Activated CD4-positive, alpha-beta T cell treated with anti-CD3 and anti-CD28 coated beads, Interleukin-2, amount 50 U/mL, for 48 hours (primary cell): ENCODE data around the gene MTMR4.
"Not testable (repeated sequence)": the region's sequence is repeated elsewhere in the genome, so short reads cannot be mapped to it uniquely, and the experiment has no call there.

Experiments used
- DNase-seq, 2 experiments: peaks; one replicate each; pipeline ENCODE4 v3.0.0-alpha.2; 2020

The MTMR4 gene

GRCh38 chr17:58491510-58492045 is 22.9 kb downstream of the MTMR4 start:
- no peak for DNase-seq

- no peak for DNase-seq
Measured at GRCh38 chr17:58488428-58488890, 26.0 kb downstream of the MTMR4 start.

- peak; percentile 72 to 80 for DNase-seq
Measured at GRCh38 chr17:58487589-58488427, 26.6 kb downstream of the MTMR4 start, which contains the start of gene HSF5. TSS of gene HSF5 (minus strand) at chr17:58488408. CDS start at chr17:58488274, 134 bp downstream.

GRCh38 chr17:58484600-58484999 is 29.8 kb downstream of the MTMR4 start:
- no peak for DNase-seq

GRCh38 chr17:58481798-58482197 is 32.6 kb downstream of the MTMR4 start:
- not testable (repeated sequence) for DNase-seq

GRCh38 chr17:58480090-58480489 is 34.3 kb downstream of the MTMR4 start:
- no peak for DNase-seq

- no peak for DNase-seq
Measured at GRCh38 chr17:58476812-58477211, 37.6 kb downstream of the MTMR4 start.

- no peak for DNase-seq
Measured at GRCh38 chr17:58475985-58476384, 38.5 kb downstream of the MTMR4 start.

- no peak for DNase-seq
Measured at GRCh38 chr17:58470356-58470755, 44.1 kb downstream of the MTMR4 start.

- no peak for DNase-seq
Measured at GRCh38 chr17:58468944-58469343, 45.5 kb downstream of the MTMR4 start.

GRCh38 chr17:58455491-58455890 is 58.9 kb downstream of the MTMR4 start:
- DNase-seq = no peak

GRCh38 chr17:58452738-58453137 is 61.7 kb downstream of the MTMR4 start:
- DNase-seq = no peak

GRCh38 chr17:58447039-58447975 is 67.1 kb downstream of the MTMR4 start:
- peak; percentile 77 to 82 for DNase-seq

- DNase-seq = no peak
Measured at GRCh38 chr17:58446086-58446485, 68.4 kb downstream of the MTMR4 start.
